Measurements from ENCODE around the gene FLRT2.

- no peak for TF ChIP-seq CTCF (conservative IDR thresholded peaks at IDR 0.05)
- TF ChIP-seq EZH2 (IDR thresholded peaks at IDR 0.05; ENCODE audit: low read depth): no peak
Measured at GRCh38 chr14:85481471-85481870, 48.5 kb upstream of the FLRT2 start.
